GM18951 (cell line): ENCODE data around the gene LMX1A.

Source experiments
- POLR2A ChIP-seq: IDR thresholded peaks from 4 replicates; pipeline ENCODE4 v1.6.1; 2011; ENCODE audit warnings: mild to moderate bottlenecking; ENCODE audit not compliant: insufficient read length, insufficient read depth; ENCODE audit errors: extremely low read depth
- in situ Hi-C: fragments of 300-500 bp; cut with MboI; formaldehyde crosslinking; loops from one replicate; pipeline ENCODE4 v1.12.0; 2022; ENCODE audit warnings: low sequenced_read_pairs, mixed read lengths, inconsistent platforms; ENCODE audit not compliant: unreplicated experiment

The LMX1A gene

DNA sequence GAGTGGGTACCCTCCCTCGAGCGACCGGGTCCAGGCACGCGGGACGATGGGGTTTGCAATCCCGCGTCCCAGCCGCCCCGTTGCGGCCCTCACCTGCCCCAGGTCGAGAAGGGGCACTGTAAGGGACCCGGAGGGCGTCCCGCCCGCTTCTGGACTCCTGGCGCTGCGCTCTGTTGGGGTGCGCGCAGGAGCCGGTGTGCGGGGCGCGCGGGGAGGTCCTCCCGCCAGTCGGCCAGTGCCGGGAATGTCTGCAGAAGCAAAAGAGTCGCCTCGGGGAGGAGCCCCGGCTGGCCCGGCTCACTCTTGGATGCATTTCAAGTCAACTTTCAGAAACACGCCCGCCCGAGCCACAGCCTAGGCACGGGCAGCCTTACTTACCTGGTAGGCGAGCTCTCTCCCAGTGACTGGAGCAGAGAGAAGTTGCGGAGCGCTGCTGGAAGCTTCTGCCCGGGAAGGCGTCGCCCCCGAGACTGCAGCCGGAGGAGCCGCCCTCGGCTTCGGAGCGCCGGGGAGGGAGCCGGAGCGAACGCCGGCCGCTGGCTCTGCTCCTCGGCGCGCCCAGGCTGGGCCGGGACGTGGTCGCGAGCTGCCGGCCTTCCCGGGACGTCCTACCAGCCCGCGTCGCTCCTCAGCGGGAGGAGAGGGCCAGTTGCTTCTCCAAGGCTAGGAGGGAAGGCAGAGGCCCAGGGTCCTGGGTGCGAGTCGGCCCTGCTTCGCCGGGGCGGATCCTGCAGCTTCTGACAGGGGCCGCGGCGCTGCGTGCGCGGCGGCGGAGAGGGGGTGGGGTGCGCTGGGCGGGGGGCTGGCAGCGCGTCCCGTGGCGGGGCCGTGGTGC is at the start of gene LMX1A:
Gene LMX1A (minus strand): TSS at position 739 of the 835 bp plus-strand sequence. CDS start 1,156 bp downstream, outside the sequence.
- in situ Hi-C loops: no loop called here
- TF ChIP-seq POLR2A: no peak

DNA sequence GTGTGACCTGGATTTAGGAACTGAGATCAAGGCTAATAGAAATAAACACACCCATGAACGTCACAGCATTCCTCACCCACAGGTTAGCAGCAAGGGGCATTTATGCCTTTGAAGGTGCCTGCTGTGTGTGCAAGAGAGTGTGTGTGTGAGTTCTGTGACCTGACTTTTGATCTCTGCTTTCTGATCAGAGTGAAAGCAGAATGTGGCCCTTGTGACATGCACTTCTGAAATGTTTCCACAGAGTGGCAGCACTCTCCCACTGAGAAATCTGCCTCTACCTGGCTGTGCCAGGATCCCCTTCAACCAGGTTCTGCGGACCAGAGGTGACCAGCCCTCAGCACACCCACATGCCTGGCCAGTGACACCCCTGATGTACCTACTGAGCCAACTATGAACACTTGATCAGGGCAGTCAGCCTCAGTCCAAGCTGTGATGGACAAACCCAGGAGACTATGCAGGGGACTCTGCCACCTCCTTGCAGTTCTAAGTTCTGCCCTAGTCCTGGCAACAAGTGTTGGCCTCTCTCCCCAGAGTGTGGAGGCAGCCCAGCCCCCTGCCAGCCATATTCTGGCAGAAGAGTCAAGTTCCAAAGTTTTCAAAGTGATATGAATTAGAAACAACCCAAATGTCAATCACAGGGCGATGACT is 47.4 kb upstream of the LMX1A start:
- TF ChIP-seq POLR2A: no peak
- in situ Hi-C loops: no loop called here

DNA sequence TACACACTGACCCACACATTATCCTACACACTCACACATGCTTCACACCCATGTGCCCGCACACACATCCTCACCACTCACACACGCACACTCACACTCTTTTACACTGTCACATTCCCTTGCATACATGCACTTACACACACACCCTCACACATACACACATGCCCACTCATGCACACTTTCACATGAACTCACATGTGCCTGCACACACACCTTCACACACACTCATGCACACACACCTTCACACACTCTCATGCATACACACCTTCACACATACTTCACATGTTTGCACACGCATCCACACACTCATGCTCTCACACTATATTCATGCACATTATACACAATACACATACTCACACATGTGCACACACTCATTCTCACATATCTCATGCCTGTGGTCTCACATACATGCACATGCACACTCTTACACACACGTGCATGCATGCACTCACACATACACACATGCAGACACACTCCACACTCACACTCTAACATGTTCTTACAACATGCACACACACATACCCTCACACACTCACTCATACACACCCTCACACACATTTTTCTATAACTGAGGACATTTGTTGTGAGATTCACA is 46.1 kb upstream of the LMX1A start:
- TF ChIP-seq POLR2A: no peak
- in situ Hi-C loops: no loop called here

GRCh38 chr1:165397944-165398343 is 41.4 kb upstream of the LMX1A start:
- no peak for TF ChIP-seq POLR2A
- in situ Hi-C loops: loop anchor here (10.0 kb wide), 1 partner anchor 507 kb away; no protein-coding TSS in a partner anchor

- in situ Hi-C loops: loop anchor here (10.0 kb wide), 1 partner anchor 509 kb away; no protein-coding TSS in a partner anchor
- no peak for TF ChIP-seq POLR2A
Observed at GRCh38 chr1:165395901-165396300, 39.4 kb upstream of the LMX1A start.

DNA sequence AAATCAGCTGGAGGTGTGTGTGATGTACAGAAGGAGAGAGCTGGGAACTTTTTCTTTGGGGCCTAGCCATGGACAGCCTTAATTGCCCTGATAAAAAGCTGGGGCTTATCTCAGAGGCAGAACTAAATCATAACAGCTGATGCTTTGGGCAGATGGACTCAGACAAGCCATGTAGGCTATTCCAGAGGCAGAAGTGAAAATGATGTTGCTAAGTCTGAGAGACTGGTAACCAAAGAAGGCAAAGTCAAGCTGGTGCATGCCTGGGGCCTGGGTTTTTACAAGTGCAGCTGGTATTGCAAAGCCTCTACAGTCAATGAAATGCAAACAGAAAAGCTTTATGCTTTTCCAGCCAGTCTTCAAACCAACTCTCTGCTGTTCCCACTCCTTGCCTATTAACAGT is 39.0 kb upstream of the LMX1A start:
- no peak for TF ChIP-seq POLR2A
- in situ Hi-C loops: loop anchor here (10.0 kb wide), 1 partner anchor 509 kb away; no protein-coding TSS in a partner anchor

- in situ Hi-C loops: loop anchor here (5.0 to 10.0 kb wide), 2 partner anchors 199 to 512 kb away; no protein-coding TSS in a partner anchor
- no peak for TF ChIP-seq POLR2A
Observed at GRCh38 chr1:165392634-165393571, 36.4 kb upstream of the LMX1A start.

GRCh38 chr1:165389609-165390008 is 33.1 kb upstream of the LMX1A start:
- no peak for TF ChIP-seq POLR2A
- in situ Hi-C loops: loop anchor here (5.0 to 10.0 kb wide), 2 partner anchors 203 to 515 kb away; no protein-coding TSS in a partner anchor

- in situ Hi-C loops: no loop called here
- TF ChIP-seq POLR2A: no peak
Observed at GRCh38 chr1:165387961-165388360, 31.4 kb upstream of the LMX1A start.

GRCh38 chr1:165387505-165387904 is 31.0 kb upstream of the LMX1A start:
- TF ChIP-seq POLR2A: no peak
- in situ Hi-C loops: no loop called here

- TF ChIP-seq POLR2A: no peak
- in situ Hi-C loops: no loop called here
Observed at GRCh38 chr1:165383599-165384405, 27.3 kb upstream of the LMX1A start.

DNA sequence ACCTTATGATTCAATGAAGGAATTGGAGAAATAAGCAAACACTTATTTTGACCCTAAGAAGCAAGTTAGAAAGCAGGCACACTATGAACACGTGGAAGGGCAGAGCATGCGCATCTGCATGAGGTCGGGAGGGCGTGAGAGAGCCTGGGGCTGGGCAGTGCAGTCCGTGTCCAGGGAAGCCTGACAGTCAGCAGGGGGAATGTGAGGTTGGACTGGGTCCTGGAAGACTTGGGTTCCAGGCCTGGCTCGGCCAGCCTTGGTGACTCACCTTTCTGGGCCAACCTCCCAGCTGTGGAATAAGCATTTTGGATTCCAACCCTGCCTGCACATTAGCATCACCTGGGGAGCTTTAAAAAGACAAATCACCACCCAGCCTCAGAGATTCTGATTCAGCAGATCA is 26.6 kb upstream of the LMX1A start:
- in situ Hi-C loops: no loop called here
- no peak for TF ChIP-seq POLR2A
